Stimulated activated effector memory CD8-positive, alpha-beta T cell treated with anti-CD3 and anti-CD28 coated beads, Interleukin-12 subunit alpha, Interleukin-12 subunit beta, amount 100 ng/mL, for 72 hours (primary cell): ENCODE data around the gene TIMM17B.
"Not testable (repeated sequence)": the region's sequence is repeated elsewhere in the genome, so short reads cannot be mapped to it uniquely, and the experiment has no call there.

Experiments
- ATAC-seq: fragments of 150-1000 bp; cut with Tn5 transposase; 2 replicates; pipeline ENCODE4 v1.10.0; 2021
- DNase-seq, 2 donors: peaks; one replicate each; pipeline ENCODE4 v3.0.0; 2021 to 2022; ENCODE audit warnings: low spot score in 2 of 2
- H3K27ac Mint-ChIP-seq: one replicate; pipeline ENCODE4 v1.8.0; 2022; ENCODE audit warnings: mild to moderate bottlenecking, mixed read lengths
- H3K36me3 Mint-ChIP-seq: one replicate; pipeline ENCODE4 v1.8.0; 2022; ENCODE audit warnings: mild to moderate bottlenecking, mixed read lengths
- H3K4me1 Mint-ChIP-seq: one replicate; pipeline ENCODE4 v1.8.0; 2022; ENCODE audit warnings: mixed read lengths
- H3K4me3 Mint-ChIP-seq: one replicate; pipeline ENCODE4 v1.8.0; 2022; ENCODE audit warnings: mild to moderate bottlenecking, mixed read lengths
- H3K9me3 Mint-ChIP-seq: one replicate; pipeline ENCODE4 v1.8.0; 2022; ENCODE audit warnings: mixed read lengths

TIMM17B gene

GRCh38 chrX:48891402-48892288, 5.9 kb downstream of the TIMM17B start:
- H3K4me3 Mint-ChIP-seq, result peak overlapping the region; percentile 81
- peak; percentile 52 to 79 for DNase-seq
- ATAC-seq, result peak; percentile 93

GRCh38 chrX:48890934-48891401, 6.6 kb downstream of the TIMM17B start:
- DNase-seq, result no peak
- Mint-ChIP-seq H3K4me3 (peak overlapping the region; percentile 81), H3K4me1 (peaks cover 17% of the 10 kb centered on the region), H3K36me3 (peaks cover 27% of the 10 kb centered on the region), H3K9me3 (no peaks in the 10 kb centered on the region), H3K27ac (peak overlapping the region; percentile 88)
- peak; percentile 65 for ATAC-seq

More at GRCh38 chrX:48891402-48892288, 5.9 kb downstream of the TIMM17B start:
- Mint-ChIP-seq H3K4me1 (peaks cover 20% of the 10 kb centered on the region), H3K36me3 (peaks cover 27% of the 10 kb centered on the region), H3K27ac (no peak overlapping the region), H3K9me3 (no peaks in the 10 kb centered on the region)

GRCh38 chrX:48890296-48890925, 7.2 kb downstream of the TIMM17B start:
- Mint-ChIP-seq H3K36me3 (peaks cover 21% of the 10 kb centered on the region), H3K27ac (peak overlapping the region; percentile 88), H3K9me3 (no peaks in the 10 kb centered on the region), H3K4me3 (peak overlapping the region; percentile 81), H3K4me1 (peaks cover 15% of the 10 kb centered on the region)
- no peak for ATAC-seq
- DNase-seq, result no peak

GRCh38 chrX:48886586-48886985, 11.0 kb downstream of the TIMM17B start:
- Mint-ChIP-seq H3K27ac (peak overlapping the region; percentile 26), H3K4me1 (peaks cover 11% of the 10 kb centered on the region)
- H3K36me3 Mint-ChIP-seq, ATAC-seq, H3K4me3 Mint-ChIP-seq, H3K9me3 Mint-ChIP-seq, DNase-seq: not testable (repeated sequence)

GRCh38 chrX:48883729-48884128, 13.8 kb downstream of the TIMM17B start:
- ATAC-seq (no peak), DNase-seq (no peak)
- Mint-ChIP-seq H3K27ac (no peak overlapping the region), H3K4me3 (no peak overlapping the region), H3K9me3 (no peaks in the 10 kb centered on the region), H3K36me3 (no peaks in the 10 kb centered on the region), H3K4me1 (no peaks in the 10 kb centered on the region)

GRCh38 chrX:48876944-48877343, 20.6 kb downstream of the TIMM17B start:
- not testable (repeated sequence) for DNase-seq, H3K4me1 Mint-ChIP-seq

GRCh38 chrX:48872017-48872416, 25.6 kb downstream of the TIMM17B start:
- H3K4me1 Mint-ChIP-seq, H3K4me3 Mint-ChIP-seq, H3K27ac Mint-ChIP-seq, H3K9me3 Mint-ChIP-seq, ATAC-seq, DNase-seq, H3K36me3 Mint-ChIP-seq: not testable (repeated sequence)

More at GRCh38 chrX:48876944-48877343, 20.6 kb downstream of the TIMM17B start:
- H3K9me3 Mint-ChIP-seq, ATAC-seq, H3K27ac Mint-ChIP-seq, H3K4me3 Mint-ChIP-seq, H3K36me3 Mint-ChIP-seq: not testable (repeated sequence)

- H3K27ac Mint-ChIP-seq, result no peak overlapping the region
Measured at GRCh38 chrX:48864210-48864609, 33.4 kb downstream of the TIMM17B start.

GRCh38 chrX:48854898-48855297, 42.7 kb downstream of the TIMM17B start:
- Mint-ChIP-seq H3K4me1 (peaks cover 10% of the 10 kb centered on the region), H3K9me3 (no peaks in the 10 kb centered on the region), H3K27ac (no peak overlapping the region), H3K36me3 (no peaks in the 10 kb centered on the region), H3K4me3 (no peak overlapping the region)
- DNase-seq, result no peak
- ATAC-seq, result no peak

More at GRCh38 chrX:48864210-48864609, 33.4 kb downstream of the TIMM17B start:
- H3K4me3 Mint-ChIP-seq, result no peak overlapping the region
- no peaks in the 10 kb centered on the region for H3K9me3 Mint-ChIP-seq
- H3K4me1 Mint-ChIP-seq, result no peaks in the 10 kb centered on the region
- no peaks in the 10 kb centered on the region for H3K36me3 Mint-ChIP-seq
- ATAC-seq (no peak), DNase-seq (no peak)

- H3K27ac Mint-ChIP-seq, H3K9me3 Mint-ChIP-seq, DNase-seq, ATAC-seq, H3K4me3 Mint-ChIP-seq, H3K36me3 Mint-ChIP-seq: not testable (repeated sequence)
- H3K4me1 Mint-ChIP-seq, result peaks cover 11% of the 10 kb centered on the region
Measured at GRCh38 chrX:48854121-48854804, 43.3 kb downstream of the TIMM17B start.

- H3K27ac Mint-ChIP-seq, H3K36me3 Mint-ChIP-seq, H3K4me3 Mint-ChIP-seq, H3K9me3 Mint-ChIP-seq, ATAC-seq, DNase-seq: not testable (repeated sequence)
- H3K4me1 Mint-ChIP-seq, result peaks cover 15% of the 10 kb centered on the region
Measured at GRCh38 chrX:48853494-48853893, 44.1 kb downstream of the TIMM17B start.

GRCh38 chrX:48852857-48853256, 44.7 kb downstream of the TIMM17B start:
- Mint-ChIP-seq H3K4me1 (peaks cover 15% of the 10 kb centered on the region), H3K9me3 (no peaks in the 10 kb centered on the region), H3K27ac (no peak overlapping the region), H3K4me3 (no peak overlapping the region), H3K36me3 (no peaks in the 10 kb centered on the region)
- no peak for DNase-seq
- no peak for ATAC-seq

- Mint-ChIP-seq H3K9me3 (no peaks in the 10 kb centered on the region), H3K4me3 (no peak overlapping the region), H3K27ac (no peak overlapping the region), H3K4me1 (peaks cover 5% of the 10 kb centered on the region), H3K36me3 (no peaks in the 10 kb centered on the region)
- DNase-seq (no peak), ATAC-seq (no peak)
Measured at GRCh38 chrX:48848847-48849246, 48.7 kb downstream of the TIMM17B start.
